Right cardiac atrium (tissue), 5 donors: ENCODE results near the gene CLEC19A. TPM values are rescaled to one million over a fixed set of nuclear protein-coding genes. Genes with fewer than 3 reads are reported as not detected.
A peak's percentile ranks its signal among the peaks of the same experiment; 100 is the strongest.

ENCODE experiments used
- ATAC-seq, 2 donors: fragments of 200-7000 bp; cut with Tn5 transposase; one replicate each; pipeline versions ENCODE4 v1.8.0 to v1.9.1; 2020; ENCODE audit warnings: moderate library complexity in 2 of 2, mild to moderate bottlenecking in 1 of 2
- DNase-seq, 3 donors: peaks; one replicate each; pipeline ENCODE4 v3.0.0-alpha.2; 2020
- H3K27ac ChIP-seq: one replicate; pipeline ENCODE4 v1.5.1; 2013; ENCODE audit warnings: mild to moderate bottlenecking, low read length, control low read depth, moderate library complexity
- H3K27me3 ChIP-seq: one replicate; pipeline ENCODE4 v1.6.1; 2013; ENCODE audit not compliant: control insufficient read depth, insufficient read depth
- H3K4me1 ChIP-seq: one replicate; pipeline ENCODE4 v1.6.1; 2013; ENCODE audit warnings: low read length; ENCODE audit not compliant: control insufficient read depth, insufficient read depth
- H3K4me3 ChIP-seq: one replicate; pipeline ENCODE4 v1.5.1; 2013; ENCODE audit warnings: low read length, control low read depth
- H3K9me3 ChIP-seq: one replicate; pipeline ENCODE4 v1.6.1; 2013; ENCODE audit warnings: low read length; ENCODE audit not compliant: control insufficient read depth
- WGBS: extraction: QIAGEN DNeasy Blood & Tissue Kit; methylation state at CpG from one replicate; pipeline ENCODE4 v1.1.7; 2013; 5-methylcytosine and 5-hydroxymethylcytosine counted together
- intact Hi-C, 4 donors: fragments of 100-400 bp; cut with DNase I; formaldehyde crosslinking; loops; one replicate each; pipeline versions ENCODE4 v1.11.0 to v1.14.0; 2022 to 2023
- polyA plus RNA-seq: library from polyadenylated mRNA; stranded (reverse); fragments of 200-250 nt; gene quantifications from one replicate; pipeline ENCODE4 v1.2.3, GENCODE V29; 2013
- total RNA-seq, 4 donors: library from RNA; stranded (reverse); fragmentation: NEBNext Ultra II Directional; extraction: Animal tissue kit (Norgen Biotek cat#: 25700); gene quantifications; one replicate each; pipeline ENCODE4 v1.2.1, GENCODE V29; 2021
- donor health status: healthy with polysubstance abuse.
- donor health status: DM: no; HTN: yes; CAD: no.
- donor health status: DM: no; HTN: no; CAD: no.
- donor health status: DM: no; HTN: yes; CAD: no; lungs with severe emphysema.
- donor health status: DM: yes; HTN: yes; CAD: no.

Gene CLEC19A
- total and polyA plus RNA-seq, 5 donors = not detected

- no peak for DNase-seq
- Histone ChIP-seq H3K4me1 (no peaks in the 10 kb centered on the region), H3K9me3 (no peaks in the 10 kb centered on the region), H3K27ac (no peak overlapping the region), H3K4me3 (no peak overlapping the region), H3K27me3 (no peaks in the 10 kb centered on the region)
- intact Hi-C loops = no loop called here
- 81% methylated on average over 2 of the region's 2 CpGs for WGBS
- ATAC-seq = no peak
Measured at GRCh38 chr16:19286827-19287226, 1.3 kb downstream of the CLEC19A start.

GRCh38 chr16:19287241-19287640 is 1.7 kb downstream of the CLEC19A start:
- 78% methylated on average over 4 of the region's 4 CpGs for WGBS
- Histone ChIP-seq H3K4me3 (no peak overlapping the region), H3K27ac (no peak overlapping the region), H3K4me1 (no peaks in the 10 kb centered on the region), H3K27me3 (no peaks in the 10 kb centered on the region), H3K9me3 (no peaks in the 10 kb centered on the region)
- ATAC-seq (no peak), DNase-seq (no peak)
- intact Hi-C loops = no loop called here

DNA sequence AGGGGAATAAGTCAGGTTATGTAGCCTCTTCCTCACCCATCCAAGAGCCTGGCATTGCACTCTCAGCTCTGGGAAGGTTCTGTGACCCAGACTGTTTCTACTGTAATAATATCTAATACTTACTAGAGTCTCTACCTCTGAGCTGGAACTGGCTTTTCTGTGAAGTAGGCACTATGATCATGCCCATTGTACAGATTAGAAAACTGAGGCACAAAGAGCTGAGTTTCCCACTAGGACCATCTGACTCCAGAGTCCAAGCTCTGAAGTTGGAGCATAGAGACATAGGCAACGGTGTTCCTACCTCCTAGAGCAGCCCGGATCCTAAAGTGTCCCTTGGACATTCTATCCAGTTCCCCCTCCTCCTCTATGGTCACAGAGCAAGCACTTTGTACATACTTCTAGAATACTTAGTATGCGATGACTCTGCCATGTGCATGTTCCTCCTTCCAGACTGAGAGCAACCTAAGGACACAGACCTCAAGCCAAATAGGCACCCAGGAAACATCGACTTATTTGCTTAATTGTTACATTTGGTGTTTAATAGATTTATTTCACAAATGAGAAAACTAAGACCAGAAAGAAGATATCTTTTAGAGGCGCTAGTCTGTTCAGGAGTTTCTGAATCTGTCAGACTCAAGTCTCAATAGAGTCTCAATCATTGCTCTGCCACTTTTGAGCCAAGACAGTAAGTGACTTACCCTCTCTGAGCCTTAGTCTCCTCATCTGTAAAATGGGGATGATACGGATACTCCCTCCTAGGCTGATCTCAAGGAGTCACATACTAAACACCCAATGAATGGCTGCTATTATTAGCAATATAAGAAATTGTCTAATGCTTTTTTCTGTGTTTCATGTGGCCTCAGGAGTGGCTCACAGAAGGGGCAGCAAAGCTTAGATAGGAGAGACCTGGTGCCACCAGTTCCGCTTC is 3.6 kb downstream of the CLEC19A start:
- ATAC-seq = no peak
- WGBS = 82% methylated on average over 7 of the region's 7 CpGs
- DNase-seq = no peak
- H3K27me3 ChIP-seq = no peaks in the 10 kb centered on the region
- no peak overlapping the region for H3K4me3 ChIP-seq
- intact Hi-C loops = no loop called here
- H3K9me3 ChIP-seq = no peaks in the 10 kb centered on the region
- no peak overlapping the region for H3K27ac ChIP-seq
- peaks cover under 1% of the 10 kb centered on the region for H3K4me1 ChIP-seq

GRCh38 chr16:19289811-19290485 is 4.4 kb downstream of the CLEC19A start:
- WGBS = 45% methylated on average over 7 of the region's 7 CpGs
- no peak overlapping the region for H3K27ac ChIP-seq
- DNase-seq (peak in 1 of 3 donors; percentile 47), ATAC-seq (no peak)
- H3K9me3 ChIP-seq = no peaks in the 10 kb centered on the region
- peaks cover 2% of the 10 kb centered on the region for H3K4me1 ChIP-seq
- no peaks in the 10 kb centered on the region for H3K27me3 ChIP-seq
- no peak overlapping the region for H3K4me3 ChIP-seq
- intact Hi-C loops = no loop called here

GRCh38 chr16:19290860-19291259 is 5.3 kb downstream of the CLEC19A start:
- H3K27me3 ChIP-seq = no peaks in the 10 kb centered on the region
- peaks cover 2% of the 10 kb centered on the region for H3K4me1 ChIP-seq
- no peak overlapping the region for H3K4me3 ChIP-seq
- H3K27ac ChIP-seq = no peak overlapping the region
- ATAC-seq (no peak), DNase-seq (no peak)
- 86% methylated on average over 2 of the region's 2 CpGs for WGBS
- intact Hi-C loops = no loop called here
- no peaks in the 10 kb centered on the region for H3K9me3 ChIP-seq

DNA sequence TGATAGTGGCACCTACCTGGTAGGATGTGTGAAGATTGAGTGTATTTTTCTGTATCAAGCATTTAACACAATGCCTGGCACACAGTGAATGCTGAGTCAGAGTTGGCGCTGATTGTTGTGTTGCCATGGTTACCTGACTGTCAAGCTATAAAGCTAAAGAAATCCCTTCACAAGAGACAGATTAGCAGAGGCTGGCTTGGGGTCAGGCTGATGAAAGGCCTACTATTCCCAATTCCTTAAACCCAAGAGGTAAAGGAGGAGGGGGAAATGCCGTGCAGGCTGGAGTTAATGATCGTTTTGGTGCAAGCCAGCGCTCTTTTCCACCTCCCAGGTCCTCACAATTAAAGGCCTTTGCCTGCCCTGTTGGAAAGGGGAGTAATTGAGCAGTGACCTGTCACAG is 5.9 kb downstream of the CLEC19A start:
- ATAC-seq = no peak
- peaks cover 2% of the 10 kb centered on the region for H3K4me1 ChIP-seq
- no peaks in the 10 kb centered on the region for H3K9me3 ChIP-seq
- WGBS = 37% methylated on average over 4 of the region's 4 CpGs
- DNase-seq = peak in 1 of 3 donors; percentile 15
- H3K27me3 ChIP-seq = no peaks in the 10 kb centered on the region
- H3K27ac ChIP-seq = peak overlapping the region; percentile 37
- H3K4me3 ChIP-seq = no peak overlapping the region
- intact Hi-C loops = no loop called here

GRCh38 chr16:19292186-19292585 is 6.7 kb downstream of the CLEC19A start:
- 62% methylated on average over 5 of the region's 5 CpGs for WGBS
- Histone ChIP-seq H3K27me3 (no peaks in the 10 kb centered on the region), H3K4me1 (peaks cover 2% of the 10 kb centered on the region), H3K27ac (no peak overlapping the region), H3K9me3 (no peaks in the 10 kb centered on the region), H3K4me3 (no peak overlapping the region)
- DNase-seq = no peak
- intact Hi-C loops = no loop called here
- no peak for ATAC-seq

DNA sequence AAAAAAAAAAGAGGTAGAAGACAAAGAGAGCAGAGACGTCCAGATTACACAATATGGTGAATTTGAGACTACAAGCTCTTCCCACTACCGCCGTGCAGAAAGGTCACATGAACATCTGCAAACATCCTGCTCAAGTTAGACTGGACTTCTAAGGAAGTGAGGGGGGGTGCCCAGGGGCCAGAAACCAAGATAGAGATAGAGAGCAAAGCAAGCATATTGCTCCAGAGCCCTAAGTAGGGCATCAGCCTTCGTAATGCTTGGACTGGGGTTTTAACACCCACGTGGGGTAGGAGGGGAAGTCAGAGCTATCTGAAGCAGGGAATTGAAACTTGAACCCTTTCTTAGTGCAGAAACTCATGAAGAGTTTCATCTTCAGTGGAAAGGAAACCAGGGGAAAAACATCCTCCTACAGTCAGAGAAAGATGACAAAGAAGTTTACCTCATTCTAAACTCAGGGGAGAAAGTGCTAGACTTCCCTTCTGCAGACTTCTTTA is 8.7 kb downstream of the CLEC19A start:
- DNase-seq = peak; percentile 46 to 73 (median 73)
- H3K4me3 ChIP-seq = no peak overlapping the region
- no peaks in the 10 kb centered on the region for H3K27me3 ChIP-seq
- intact Hi-C loops = no loop called here
- H3K9me3 ChIP-seq = no peaks in the 10 kb centered on the region
- H3K4me1 ChIP-seq = peaks cover 2% of the 10 kb centered on the region
- no peak overlapping the region for H3K27ac ChIP-seq
- WGBS = 13% methylated on average over 5 of the region's 5 CpGs
- ATAC-seq = peak; percentile 76 to 78

GRCh38 chr16:19295393-19295792 is 9.9 kb downstream of the CLEC19A start:
- H3K27me3 ChIP-seq = no peaks in the 10 kb centered on the region
- ATAC-seq (no peak), DNase-seq (no peak)
- 48% methylated on average over 2 of the region's 2 CpGs for WGBS
- intact Hi-C loops = no loop called here
- no peak overlapping the region for H3K27ac ChIP-seq
- no peaks in the 10 kb centered on the region for H3K9me3 ChIP-seq
- H3K4me3 ChIP-seq = no peak overlapping the region
- peaks cover 2% of the 10 kb centered on the region for H3K4me1 ChIP-seq

GRCh38 chr16:19297454-19297853 is 11.9 kb downstream of the CLEC19A start:
- ATAC-seq (no peak), DNase-seq (no peak)
- Histone ChIP-seq H3K9me3 (no peaks in the 10 kb centered on the region), H3K4me1 (peaks cover 2% of the 10 kb centered on the region), H3K27ac (no peak overlapping the region), H3K4me3 (no peak overlapping the region), H3K27me3 (no peaks in the 10 kb centered on the region)
- WGBS = 88% methylated on average over 1 of the region's 1 CpG
- intact Hi-C loops = no loop called here

DNA sequence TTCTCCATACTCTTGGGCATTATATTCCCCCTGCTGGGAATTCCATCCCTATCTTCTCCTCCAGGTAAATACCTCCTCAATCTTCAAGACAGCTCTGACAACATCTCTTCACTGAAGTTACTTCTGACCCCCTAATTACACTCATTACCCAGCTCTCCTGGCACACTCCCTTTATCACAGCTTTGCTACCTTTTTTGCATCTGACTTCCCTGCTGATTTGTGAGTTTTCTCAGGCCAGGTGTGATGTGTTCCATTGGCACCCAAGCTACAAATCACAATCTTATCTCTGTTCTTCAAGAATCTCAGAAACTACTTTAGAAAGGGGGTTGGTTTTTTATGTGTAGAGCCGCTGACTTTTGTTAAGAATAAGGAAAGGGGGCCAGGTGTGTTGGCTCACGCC is 14.0 kb downstream of the CLEC19A start:
- WGBS = 43% methylated on average over 2 of the region's 2 CpGs
- DNase-seq (no peak), ATAC-seq (no peak)
- intact Hi-C loops = no loop called here
- no peak overlapping the region for H3K27ac ChIP-seq
- H3K4me3 ChIP-seq = no peak overlapping the region
- no peaks in the 10 kb centered on the region for H3K9me3 ChIP-seq
- H3K27me3 ChIP-seq = no peaks in the 10 kb centered on the region
- no peaks in the 10 kb centered on the region for H3K4me1 ChIP-seq
